HG03442 (cell line): ENCODE measurements around the gene PHF12.
"Not testable (repeated sequence)": the region's sequence is repeated elsewhere in the genome, so short reads cannot be mapped to it uniquely, and the experiment has no call there.

Experiments used
- ATAC-seq: cut with Tn5 transposase; IDR thresholded peaks from one replicate; pipeline ENCODE4 v1.9.1; 2021; ENCODE audit warnings: mild to moderate bottlenecking, moderate library complexity; ENCODE audit not compliant: unreplicated experiment

Gene PHF12

DNA sequence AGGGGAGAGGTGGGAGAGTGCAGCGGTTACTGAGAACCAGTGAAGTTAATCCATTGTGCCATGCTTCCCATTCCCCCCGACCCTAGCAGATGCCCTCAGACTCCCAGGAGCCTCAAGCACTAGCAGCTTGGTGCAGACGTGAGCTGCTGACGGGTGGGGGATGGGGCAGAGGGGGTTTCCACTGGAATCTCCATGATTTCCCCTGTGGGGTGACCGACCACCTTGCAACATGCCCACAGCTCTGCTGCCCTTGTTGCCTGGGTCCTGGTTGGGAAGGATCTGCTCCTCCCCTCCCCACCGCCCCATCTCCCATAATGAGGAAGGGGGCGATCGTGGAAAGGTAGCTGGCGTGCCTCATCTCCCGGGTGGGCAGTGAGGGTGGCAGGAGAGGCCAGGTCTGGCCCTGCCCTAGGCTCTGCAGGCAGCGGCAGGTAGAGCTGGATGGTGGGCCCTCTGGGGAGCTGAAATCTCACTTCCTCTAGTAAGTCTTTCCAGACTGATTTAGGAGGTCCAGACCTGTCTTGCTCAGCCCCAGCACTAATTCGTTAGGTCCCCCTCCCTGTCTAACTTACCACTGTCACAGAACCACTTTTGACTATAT, 63.3 kb downstream of the PHF12 start:
- no peak for ATAC-seq

DNA sequence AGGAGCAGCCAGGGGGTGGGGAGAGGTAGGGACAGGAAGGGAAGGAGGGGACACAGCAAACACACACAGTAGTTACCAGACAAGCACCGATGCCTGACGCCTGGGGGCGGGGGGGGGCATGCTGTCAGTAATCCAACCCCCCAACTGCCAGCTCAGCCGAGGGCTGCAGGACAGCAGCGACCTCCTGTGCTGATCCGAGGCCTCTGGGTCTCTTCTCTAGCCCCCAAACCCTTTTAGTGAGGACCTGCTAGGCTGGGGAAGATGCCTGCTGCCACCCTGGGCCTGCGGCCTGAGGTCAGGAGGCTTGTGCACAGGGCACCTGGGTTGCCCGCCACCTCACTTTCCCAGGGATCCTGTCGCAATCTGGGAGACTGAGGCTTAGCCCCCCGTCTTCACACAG, 65.4 kb downstream of the PHF12 start:
- no peak for ATAC-seq

GRCh38 chr17:28885363-28885762, 66.0 kb downstream of the PHF12 start:
- no peak for ATAC-seq

GRCh38 chr17:28883967-28884702, 67.2 kb downstream of the PHF12 start:
- no peak for ATAC-seq

DNA sequence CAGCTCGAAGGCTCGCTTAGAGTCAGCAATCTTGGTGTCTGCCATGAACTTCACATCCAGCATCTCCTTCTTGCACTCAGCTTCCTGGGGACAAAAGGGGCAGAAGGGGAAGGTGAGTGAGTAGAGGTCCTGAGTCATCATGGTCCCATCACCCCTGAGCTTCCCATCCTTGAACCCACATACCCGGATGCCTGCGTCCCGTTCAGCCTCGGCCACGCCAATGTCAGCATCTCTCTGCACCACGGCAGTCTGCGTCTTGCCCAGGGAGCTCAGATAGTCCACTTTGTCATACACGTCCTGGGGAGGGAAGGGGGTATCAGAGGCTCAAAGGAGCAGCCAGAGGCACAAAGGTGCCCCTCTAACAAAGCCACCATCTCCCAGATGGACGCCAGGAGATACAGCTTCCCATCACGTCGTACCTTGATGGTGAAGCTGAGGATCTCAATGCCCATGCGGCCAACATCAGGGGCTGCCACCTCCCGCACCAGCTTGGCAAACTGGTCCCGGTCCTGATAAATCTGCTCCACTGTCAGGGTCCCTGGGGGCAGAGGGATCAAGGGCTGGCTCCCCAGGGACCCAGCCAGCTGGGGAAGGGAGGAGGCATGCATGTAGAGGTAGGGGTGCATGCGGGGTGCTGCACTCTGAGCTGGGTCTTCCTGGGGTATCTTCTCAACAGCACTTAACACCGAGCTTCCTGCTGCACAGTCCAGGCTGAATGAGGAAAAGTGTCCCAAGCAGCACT, 69.0 kb downstream of the PHF12 start:
- ATAC-seq: no peak

GRCh38 chr17:28881533-28882056, 69.7 kb downstream of the PHF12 start:
- ATAC-seq: no peak

DNA sequence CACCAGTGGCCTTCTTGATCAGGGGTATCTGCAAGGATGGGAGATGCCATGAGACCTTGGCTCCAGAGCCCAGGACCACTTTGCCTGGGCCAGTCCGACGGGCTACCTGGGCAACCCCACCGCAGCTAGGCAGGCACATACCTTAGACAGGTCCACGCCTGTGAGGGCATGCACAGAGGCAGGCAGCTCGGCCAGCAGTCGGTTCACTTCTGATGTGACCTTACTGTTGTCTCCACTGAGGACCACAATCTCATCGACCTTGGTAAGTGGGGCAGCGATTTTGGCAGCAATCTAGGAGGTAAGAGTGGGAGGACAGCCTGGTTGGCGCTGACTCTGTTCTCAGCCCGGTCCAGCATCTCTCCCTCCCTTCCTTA, 70.8 kb downstream of the PHF12 start:
- no peak for ATAC-seq

GRCh38 chr17:28879886-28880571, 71.3 kb downstream of the PHF12 start:
- ATAC-seq: no peak

GRCh38 chr17:28878981-28879380, 72.3 kb downstream of the PHF12 start:
- no peak for ATAC-seq

DNA sequence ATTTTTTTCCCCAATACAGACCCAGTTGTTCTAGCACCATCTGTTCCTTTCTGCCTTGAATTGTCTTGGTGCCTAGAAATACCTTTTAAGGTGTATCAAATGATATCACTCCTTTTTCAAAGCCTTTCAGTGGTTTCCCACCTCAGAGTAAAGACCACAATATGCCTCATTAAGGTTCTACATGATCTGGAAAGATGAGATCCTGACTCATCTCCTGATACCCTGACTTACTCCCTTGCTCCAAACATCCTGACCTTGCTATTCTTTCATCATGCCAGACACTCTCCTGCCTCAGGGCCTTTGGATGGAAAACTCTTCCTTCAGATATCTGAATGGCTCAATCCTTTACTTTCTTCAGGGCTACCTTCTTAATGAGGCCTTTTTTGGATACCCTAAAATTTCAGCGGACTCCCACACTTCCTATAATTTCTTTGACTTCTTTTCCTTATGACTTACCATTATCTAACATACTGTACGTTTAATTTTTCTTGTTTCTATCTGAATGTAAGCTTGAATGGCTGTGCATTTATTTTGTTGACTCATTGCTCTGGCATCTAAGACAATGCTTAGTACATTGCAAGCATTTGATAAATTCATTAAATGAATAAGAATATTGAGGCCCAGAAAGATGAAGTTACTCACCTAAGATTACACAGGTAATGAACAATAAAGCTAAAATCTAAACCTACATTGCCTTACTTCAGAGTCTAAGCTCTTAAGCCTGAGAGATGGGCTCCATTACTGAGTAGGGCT, 73.0 kb downstream of the PHF12 start:
- no peak for ATAC-seq

GRCh38 chr17:28877150-28877711, 74.1 kb downstream of the PHF12 start:
- not testable (repeated sequence) for ATAC-seq

- ATAC-seq: no peak
These were observed 75.3 kb downstream of the PHF12 start for GRCh38 chr17:28875848-28876550.

- no peak for ATAC-seq
These were observed 76.6 kb downstream of the PHF12 start for GRCh38 chr17:28874750-28875149.

DNA sequence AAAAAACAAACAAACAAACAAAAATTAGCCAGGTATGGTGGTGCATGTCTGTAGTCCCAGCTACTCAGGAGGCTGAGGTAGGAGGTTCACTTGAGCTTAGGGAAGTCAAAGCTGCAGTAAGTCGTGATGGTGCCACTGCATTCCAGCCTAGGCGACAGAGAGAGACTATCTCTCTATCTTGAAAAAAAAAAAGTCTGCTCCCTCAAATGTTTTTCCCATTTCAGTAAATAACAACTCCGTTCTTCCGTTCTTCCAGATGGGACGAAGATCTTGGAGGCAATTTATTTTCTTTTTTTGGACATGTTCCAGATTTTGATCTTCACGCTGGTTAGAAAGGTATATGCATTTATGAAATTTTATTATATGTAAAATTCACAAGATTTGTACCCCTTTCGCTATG, 77.5 kb downstream of the PHF12 start:
- no peak for ATAC-seq

DNA sequence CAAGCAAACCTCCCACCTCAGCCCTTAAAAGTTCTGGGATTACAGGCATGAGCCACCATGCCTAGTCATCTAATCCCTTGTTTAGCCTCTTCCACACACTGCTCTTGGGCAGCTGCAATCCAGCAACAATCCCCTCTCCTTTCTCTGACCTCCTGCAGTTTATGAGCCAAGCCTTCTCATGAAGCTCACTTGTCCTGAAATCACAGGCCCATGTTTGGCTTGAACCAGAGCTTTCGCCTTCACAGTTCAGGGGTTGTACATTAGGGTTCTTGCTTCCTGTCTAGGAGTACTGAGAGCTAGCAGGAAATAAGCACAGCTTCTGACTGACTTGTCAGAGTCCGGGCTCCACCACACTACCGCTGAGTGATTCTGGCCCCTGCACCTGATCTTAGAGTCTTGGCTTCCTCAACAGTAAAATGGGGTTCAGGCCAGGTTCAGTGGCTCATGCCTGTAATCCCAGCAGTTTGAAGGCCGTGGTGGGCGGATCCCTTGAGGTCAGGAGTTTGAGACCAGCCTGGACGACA, 80.2 kb downstream of the PHF12 start:
- ATAC-seq: peak; percentile 86

DNA sequence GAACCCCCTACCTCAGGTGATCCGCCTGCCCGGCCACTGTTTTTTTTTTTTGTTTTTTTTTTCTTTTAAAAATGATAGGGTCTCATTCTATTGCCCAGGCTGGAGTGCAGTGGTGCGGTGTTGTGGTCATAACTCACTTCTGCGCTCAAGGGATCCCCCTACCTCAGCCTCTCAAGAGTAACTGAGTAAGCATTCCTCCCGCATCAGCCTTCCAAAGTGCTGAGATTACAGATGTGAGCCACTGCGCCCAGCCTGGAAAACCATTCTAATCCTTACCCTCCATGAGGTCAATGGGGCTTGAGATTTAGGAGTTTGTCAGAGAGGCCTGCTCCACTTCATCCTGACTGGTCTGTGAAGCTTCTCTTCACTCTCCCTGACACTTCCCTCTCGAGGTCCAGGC, 84.0 kb downstream of the PHF12 start:
- no peak for ATAC-seq

DNA sequence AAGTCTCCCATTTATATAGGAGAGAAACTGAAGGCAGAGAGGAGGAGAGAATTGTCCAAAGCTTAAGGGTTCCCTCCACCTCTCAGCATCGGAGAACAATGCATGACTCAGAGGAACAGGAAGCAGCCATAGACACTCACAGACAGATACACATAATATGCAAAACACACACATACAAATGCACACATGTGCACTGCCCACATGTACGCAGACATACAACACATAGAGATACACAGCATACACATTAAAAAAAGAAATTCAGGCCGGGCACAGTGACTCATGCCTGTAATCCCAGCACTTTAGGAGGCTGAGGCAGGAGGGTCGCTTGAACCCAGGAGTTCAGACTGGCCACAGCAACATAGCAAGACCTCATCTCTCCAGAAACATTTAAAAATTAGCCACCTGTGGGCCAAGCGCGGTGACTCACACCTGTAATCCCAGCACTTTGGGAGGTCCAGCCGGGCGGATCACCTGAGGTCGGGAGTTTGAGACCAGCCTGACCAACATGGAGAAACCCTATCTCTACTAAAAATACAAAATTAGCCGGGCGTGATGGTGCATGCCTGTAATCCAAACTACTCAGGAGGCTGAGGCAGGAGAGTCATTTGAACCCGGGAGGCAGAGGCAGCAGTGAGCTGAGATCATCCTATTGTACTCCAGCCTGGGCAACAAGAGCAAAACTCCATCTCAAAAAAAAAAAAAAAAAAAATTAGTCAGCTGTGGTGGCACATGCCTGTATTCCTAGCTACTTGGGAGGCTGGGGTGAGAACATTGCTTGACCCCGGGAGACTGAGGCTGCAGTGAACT, 85.2 kb downstream of the PHF12 start:
- no peak for ATAC-seq

GRCh38 chr17:28864991-28865849, 86.1 kb downstream of the PHF12 start:
- ATAC-seq: no peak
